Measurements from ENCODE around the gene TAPBP. TPM values are rescaled to one million over a fixed set of nuclear protein-coding genes. Genes with fewer than 3 reads are reported as not detected.
A peak's percentile ranks its signal among the peaks of the same experiment; 100 is the strongest.
"Not testable (repeated sequence)": the region's sequence is repeated elsewhere in the genome, so short reads cannot be mapped to it uniquely, and the experiment has no call there.

The TAPBP gene
- total RNA-seq, result 100 to 1,000 TPM; 238 to 292 (median 285) TPM
- 100 to 1,000 TPM in 1 of 3 donors, 10 to 100 TPM in 2; 42.6 to 101 (median 81.6) TPM for polyA plus RNA-seq
- long read RNA-seq, donor 1, transcript TAPBP-235 (5 exons, 1,239 nt), result minor isoform, 5 of 28 reads
- long read RNA-seq, donor 1, transcript TAPBP-234 (8 exons, 3,759 nt), result major isoform, 12 of 28 reads
- long read RNA-seq, donor 1, partial matches to known transcripts, result 7 of 28 reads
- long read RNA-seq, donor 1, other reads (novel, unspliced or antisense), result 0 of 28 reads
- long read RNA-seq, donor 2, transcript TAPBP-234 (8 exons, 3,759 nt), result major isoform, 13 of 25 reads
- long read RNA-seq, donor 2, partial matches to known transcripts, result 5 of 25 reads
- long read RNA-seq, donor 2, other reads (novel, unspliced or antisense), result 0 of 25 reads

DNA sequence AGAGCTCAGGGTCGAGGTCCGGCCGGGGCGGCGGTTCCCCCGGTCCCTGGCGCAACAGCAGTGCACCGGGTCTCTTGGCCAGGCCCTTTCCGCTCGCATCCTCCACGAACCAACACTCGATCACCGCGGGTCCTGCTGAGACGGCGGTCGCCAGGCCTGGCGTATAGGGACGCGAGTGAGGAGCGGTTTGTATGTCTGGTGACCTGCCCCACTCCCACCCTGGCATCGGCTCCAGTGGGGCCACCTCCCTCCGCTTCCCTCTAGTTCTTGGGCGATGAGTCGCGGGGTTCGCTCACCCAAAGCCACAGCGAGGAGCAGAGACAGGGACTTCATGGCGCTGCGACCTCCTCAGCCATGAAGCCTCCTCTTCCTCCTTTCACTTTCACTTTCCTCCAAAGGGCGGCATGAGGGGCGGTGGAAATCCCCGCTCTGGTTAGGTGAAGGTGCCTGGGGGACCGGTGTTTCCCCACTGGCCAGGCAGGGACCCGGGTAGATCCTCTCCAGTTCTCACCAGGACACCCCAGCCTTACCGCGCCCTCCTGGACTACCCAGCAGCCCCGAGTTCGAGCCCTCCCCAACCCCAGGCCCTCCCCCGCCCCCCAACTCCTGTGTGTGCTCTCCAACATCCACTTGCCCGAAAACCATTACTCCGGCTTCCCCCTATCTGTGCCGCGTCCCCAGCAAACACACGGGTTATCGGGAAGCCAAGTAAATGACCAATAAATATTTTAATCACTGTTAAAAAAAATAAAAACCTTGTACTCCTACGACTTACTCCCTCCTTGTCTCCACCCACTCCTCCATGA lies at the start of gene TAPBP:
Gene TAPBP, minus strand, starts transcription at position 370 of the 806 bp plus-strand sequence. Its CDS starts 37 bp downstream, at position 333.
- intact Hi-C loops (cut with DNase I; ENCODE audit: low total_unique reads), result no loop called here
- TF ChIP-seq CTCF (IDR thresholded peaks at IDR 0.05 in 8 of 11, conservative IDR thresholded peaks at IDR 0.05 in 3 of 11), result no peak
- TF ChIP-seq POLR2A (IDR thresholded peaks at IDR 0.05), result peak in 1 of 3 donors; percentile 55
- TF ChIP-seq POLR2AphosphoS5 (IDR thresholded peaks at IDR 0.05), result peak; percentile 89 to 92 (median 91)
- no peaks in the 10 kb centered on the region for H3K27me3 ChIP-seq (replicated peaks in 1 of 7)
- peaks cover 2 to 59% (median 30%) of the 10 kb centered on the region in 6 donors for H3K36me3 ChIP-seq
- H3K9me3 ChIP-seq, result no peaks in the 10 kb centered on the region
- 0 to 1% (median 1%) methylated on average over 24 to 47 of the region's 47 CpGs for WGBS, 5 donors
- peak; percentile 92 for DNase-seq
- H3K27ac ChIP-seq, result peak within 1 kb of the TSS; percentile 95 to 100 (median 99)
- peaks cover 52 to 84% (median 77%) of the 10 kb centered on the region in 6 donors for H3K4me1 ChIP-seq
- H3K4me3 ChIP-seq, result peak within 1 kb of the TSS; percentile 62 to 98 (median 80)

- H3K4me3 ChIP-seq; H3K36me3 ChIP-seq; H3K4me1 ChIP-seq; H3K9me3 ChIP-seq; H3K27ac ChIP-seq; DNase-seq; H3K27me3 ChIP-seq (replicated peaks in 1 of 7); intact Hi-C loops (cut with DNase I; ENCODE audit: low total_unique reads): not testable (repeated sequence)
- 86 to 94% (median 88%) methylated on average over 12 of the region's 12 CpGs for WGBS, 5 donors
These were observed 49.6 kb upstream of the TAPBP start for GRCh38 chr6:33363486-33363885.

DNA sequence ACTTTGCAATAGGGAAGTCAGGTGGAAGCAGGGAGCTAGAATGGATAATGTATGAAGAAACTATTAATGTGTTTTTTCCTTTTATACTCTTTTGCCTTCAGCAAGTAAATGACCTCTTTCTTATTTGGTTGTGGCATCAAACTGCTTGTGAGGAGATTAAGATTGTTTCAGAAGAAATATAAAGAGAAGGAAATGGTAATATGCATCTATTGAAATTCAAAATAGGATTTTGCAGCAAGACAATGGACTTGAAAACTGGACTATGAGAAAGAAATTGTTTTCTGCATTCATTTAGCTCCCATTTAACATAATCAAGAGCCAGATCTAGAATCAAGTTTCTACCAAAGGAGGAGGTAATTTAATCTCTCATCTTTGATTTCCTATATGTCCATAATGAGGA lies 45.5 kb upstream of the TAPBP start:
- H3K4me3 ChIP-seq, result no peak overlapping the region
- DNase-seq, result no peak
- no peaks in the 10 kb centered on the region for H3K36me3 ChIP-seq

GRCh38 chr6:33357160-33357871 lies 43.4 kb upstream of the TAPBP start:
- intact Hi-C loops (cut with DNase I; ENCODE audit: low total_unique reads); H3K36me3 ChIP-seq: not testable (repeated sequence)

More for the DNA sequence above, 45.5 kb upstream of the TAPBP start:
- Histone ChIP-seq H3K27me3 (replicated peaks in 1 of 7) (peaks cover 0 to 4% (median 0%) of the 10 kb centered on the region in 7 donors), H3K4me1 (no peaks in the 10 kb centered on the region), H3K27ac (no peak overlapping the region), H3K9me3 (no peaks in the 10 kb centered on the region)
- intact Hi-C loops (cut with DNase I; ENCODE audit: low total_unique reads), result no loop called here
- TF ChIP-seq POLR2A (IDR thresholded peaks at IDR 0.05) (no peak), POLR2AphosphoS5 (IDR thresholded peaks at IDR 0.05) (no peak), CTCF (IDR thresholded peaks at IDR 0.05 in 8 of 11, conservative IDR thresholded peaks at IDR 0.05 in 3 of 11) (no peak)

More at GRCh38 chr6:33357160-33357871, 43.4 kb upstream of the TAPBP start:
- not testable (repeated sequence) for DNase-seq; H3K27ac ChIP-seq; H3K27me3 ChIP-seq (replicated peaks in 1 of 7); H3K4me1 ChIP-seq; H3K4me3 ChIP-seq; H3K9me3 ChIP-seq
- WGBS, 5 donors, result 72 to 87% (median 80%) methylated on average over 13 of the region's 13 CpGs

Measured in spleen (tissue), 13 donors.